Neural cell (in vitro differentiated cells): ENCODE results near the gene SLC35A2.

Experiments used
- CTCF ChIP-seq: fragments of 450-650 bp; IDR thresholded peaks from 2 replicates; pipeline ENCODE4 v1.5.1; 2014; ENCODE audit warnings: antibody characterized with exemption, mild to moderate bottlenecking, moderate library complexity; ENCODE audit not compliant: poor library complexity, severe bottlenecking
- EP300 ChIP-seq: fragments of 450-650 bp; conservative IDR thresholded peaks from 2 replicates; pipeline ENCODE4 v1.6.1; 2014; ENCODE audit warnings: antibody characterized with exemption, mild to moderate bottlenecking, moderate library complexity; ENCODE audit not compliant: poor library complexity, severe bottlenecking
- EZH2 ChIP-seq: fragments of 200-600, 300-800 bp; shearing (Covaris generic), sonication (generic); IDR thresholded peaks from 2 replicates; pipeline ENCODE4 v1.6.1; 2014; ENCODE audit warnings: antibody characterized with exemption, low read length, borderline replicate concordance, mild to moderate bottlenecking; ENCODE audit not compliant: insufficient read depth, poor library complexity, severe bottlenecking
- POLR2AphosphoS5 ChIP-seq: IDR thresholded peaks from 2 replicates; pipeline ENCODE4 v1.6.1; 2012
- REST ChIP-seq: IDR thresholded peaks from 2 replicates; pipeline ENCODE4 v1.6.1; 2012; ENCODE audit warnings: borderline replicate concordance
- SMC3 ChIP-seq: fragments of 450-650 bp; conservative IDR thresholded peaks from 2 replicates; pipeline ENCODE4 v1.6.1; 2014; ENCODE audit warnings: antibody characterized with exemption, mild to moderate bottlenecking, moderate library complexity; ENCODE audit not compliant: poor library complexity
- TAF1 ChIP-seq: IDR thresholded peaks from 2 replicates; pipeline ENCODE4 v1.6.1; 2012; ENCODE audit warnings: low read depth

- TF ChIP-seq CTCF (no peak), TAF1 (no peak), POLR2AphosphoS5 (no peak), REST (no peak), EZH2 (no peak), SMC3 (no peak), EP300 (no peak)
These were observed 15.7 kb upstream of the SLC35A2 start for GRCh38 chrX:48927123-48927522.
